Endometrial microvascular endothelial cells (primary cell): Measurements from ENCODE around the gene AGXT2. TPM values are rescaled to one million over a fixed set of nuclear protein-coding genes. Genes with fewer than 3 reads are reported as not detected.

Source experiments
- in situ Hi-C: cut with HindIII; loops from 2 replicates; pipeline ENCODE4 v1.10.0; 2017; ENCODE audit warnings: low sequenced_read_pairs, low pct_unique_long_range_greater_than_20kb; ENCODE audit errors: inconsistent ontology term
- total RNA-seq: library from RNA; depleted of rRNA; stranded (reverse); fragments of >200 nt; gene quantifications from one replicate; pipeline ENCODE4 v1.2.3, GENCODE V29; 2015; ENCODE audit errors: inconsistent ontology term

Gene AGXT2
- total RNA-seq, 1 donor from 2014 or later = not detected

- in situ Hi-C loops = no loop called here
Observed at GRCh38 chr5:35024911-35025510, 22.7 kb downstream of the AGXT2 start.

GRCh38 chr5:35023391-35024178, 24.2 kb downstream of the AGXT2 start:
- in situ Hi-C loops = no loop called here

- in situ Hi-C loops = no loop called here
Observed at GRCh38 chr5:35016174-35017051, 31.3 kb downstream of the AGXT2 start.

GRCh38 chr5:35015063-35015462, 32.7 kb downstream of the AGXT2 start:
- in situ Hi-C loops = no loop called here

- in situ Hi-C loops = no loop called here
Observed at GRCh38 chr5:35012796-35013195, 35.0 kb downstream of the AGXT2 start.

- in situ Hi-C loops = no loop called here
Observed at GRCh38 chr5:35012365-35012764, 35.4 kb downstream of the AGXT2 start.

GRCh38 chr5:35010676-35011075, 37.1 kb downstream of the AGXT2 start:
- in situ Hi-C loops = no loop called here

- in situ Hi-C loops = no loop called here
Observed at GRCh38 chr5:35009657-35010056, 38.1 kb downstream of the AGXT2 start.

GRCh38 chr5:35009019-35009418, 38.7 kb downstream of the AGXT2 start:
- in situ Hi-C loops = no loop called here

GRCh38 chr5:35004771-35005170, 43.0 kb downstream of the AGXT2 start:
- in situ Hi-C loops = no loop called here

- in situ Hi-C loops = no loop called here
Observed at GRCh38 chr5:35004200-35004599, 43.5 kb downstream of the AGXT2 start.

- in situ Hi-C loops = no loop called here
Observed at GRCh38 chr5:35003018-35003957, 44.5 kb downstream of the AGXT2 start.

- in situ Hi-C loops = no loop called here
Observed at GRCh38 chr5:35002459-35002858, 45.3 kb downstream of the AGXT2 start.

- in situ Hi-C loops = no loop called here
Observed at GRCh38 chr5:35001842-35002241, 45.9 kb downstream of the AGXT2 start.

GRCh38 chr5:34998058-34998789, 49.5 kb downstream of the AGXT2 start:
- in situ Hi-C loops = no loop called here

- in situ Hi-C loops = no loop called here
Observed at GRCh38 chr5:34996261-34996660, 51.5 kb downstream of the AGXT2 start.

GRCh38 chr5:34993951-34994350, 53.8 kb downstream of the AGXT2 start:
- in situ Hi-C loops = no loop called here
